ENCODE results near the gene DPY19L1.
"Not testable (repeated sequence)": the region's sequence is repeated elsewhere in the genome, so short reads cannot be mapped to it uniquely, and the experiment has no call there.

Gene DPY19L1

DNA sequence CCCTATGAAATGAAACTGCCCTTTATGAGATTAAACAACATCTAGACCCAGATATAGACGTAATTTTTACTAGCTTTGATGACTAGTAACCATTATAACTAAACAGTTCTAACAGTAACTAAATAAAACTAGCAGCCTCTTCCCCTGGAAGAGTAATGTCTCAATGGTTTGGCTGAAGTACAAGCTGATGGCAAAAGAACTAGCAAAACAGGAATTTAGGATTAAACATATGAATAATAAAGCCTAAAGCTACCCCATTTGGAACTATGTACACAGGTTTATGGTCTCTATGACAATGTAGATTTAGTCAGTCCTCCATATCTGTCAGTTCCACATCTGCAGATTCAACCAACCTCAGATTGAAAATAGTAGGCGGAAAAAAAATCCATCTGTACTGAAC lies 6.4 kb downstream of the DPY19L1 start:
- no peak for DNase-seq

- DNase-seq, result no peak
These were observed 8.0 kb downstream of the DPY19L1 start for GRCh38 chr7:35029311-35029710.

GRCh38 chr7:35026150-35026549 lies 11.1 kb downstream of the DPY19L1 start:
- DNase-seq, result no peak

DNA sequence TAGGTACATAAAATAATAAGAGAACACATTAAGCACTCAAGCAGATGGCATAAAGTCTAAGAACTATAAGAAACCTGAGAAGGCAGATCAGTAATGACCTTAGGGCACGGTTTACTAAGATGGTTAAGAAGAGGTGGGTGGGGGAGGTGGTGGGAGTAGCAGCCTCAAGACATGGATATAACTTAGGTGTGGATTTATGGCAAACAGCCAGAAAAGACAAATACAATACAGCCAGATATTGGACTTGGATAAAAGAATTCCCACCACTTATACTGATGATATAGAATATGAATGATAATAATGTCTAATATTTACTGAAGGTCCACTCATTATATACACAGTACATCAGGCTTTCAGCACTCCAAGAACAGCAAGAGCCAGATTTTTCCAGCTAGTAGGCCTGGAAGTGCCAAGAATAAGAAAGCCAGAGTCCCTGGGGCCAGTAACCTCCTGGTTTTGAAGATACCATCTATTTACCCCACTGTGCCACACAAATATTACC lies 11.9 kb downstream of the DPY19L1 start:
- no peak for DNase-seq

- DNase-seq, result no peak
These were observed 13.0 kb downstream of the DPY19L1 start for GRCh38 chr7:35024298-35024697.

DNA sequence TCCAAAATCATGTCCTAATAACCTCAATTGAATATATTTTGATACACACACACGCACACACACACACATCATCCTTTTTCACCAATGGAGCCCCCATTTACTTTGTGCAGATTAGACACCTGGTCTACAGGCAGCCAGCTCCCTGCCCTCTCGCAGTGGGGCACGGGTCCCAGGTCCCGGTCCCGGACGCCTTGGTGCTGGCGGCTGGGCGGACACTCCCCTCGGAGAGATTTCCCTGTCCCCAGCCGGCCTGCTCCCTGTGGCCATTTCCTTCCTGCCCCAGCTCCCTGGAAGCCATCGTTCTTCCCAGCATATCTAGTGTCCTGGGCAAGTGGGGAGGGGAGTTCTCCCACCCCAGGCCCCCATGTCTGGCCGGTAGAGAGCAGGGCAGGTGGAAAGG lies 14.6 kb downstream of the DPY19L1 start:
- DNase-seq, result no peak

DNA sequence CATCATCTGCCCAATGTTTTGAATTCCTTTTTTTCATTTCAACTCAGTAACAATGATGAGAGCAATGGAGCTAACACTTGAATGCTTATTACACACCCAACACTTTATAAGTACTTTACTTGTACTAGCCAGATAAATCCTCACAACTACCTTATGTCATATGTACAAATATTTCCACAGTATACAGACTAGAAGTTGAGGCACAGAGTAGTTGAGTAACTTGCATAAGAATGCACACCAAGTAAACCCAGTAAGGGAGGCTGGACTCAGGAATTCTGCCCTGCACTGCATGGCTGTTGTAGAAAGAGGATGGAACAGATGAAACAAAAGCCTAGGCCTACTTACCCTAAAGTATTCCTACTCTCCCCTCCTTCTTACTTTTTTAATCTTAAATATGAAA lies 15.8 kb downstream of the DPY19L1 start:
- no peak for DNase-seq

GRCh38 chr7:35019801-35020200 lies 17.5 kb downstream of the DPY19L1 start:
- no peak for DNase-seq

- DNase-seq, result no peak
These were observed 18.0 kb downstream of the DPY19L1 start for GRCh38 chr7:35019179-35019729.

DNA sequence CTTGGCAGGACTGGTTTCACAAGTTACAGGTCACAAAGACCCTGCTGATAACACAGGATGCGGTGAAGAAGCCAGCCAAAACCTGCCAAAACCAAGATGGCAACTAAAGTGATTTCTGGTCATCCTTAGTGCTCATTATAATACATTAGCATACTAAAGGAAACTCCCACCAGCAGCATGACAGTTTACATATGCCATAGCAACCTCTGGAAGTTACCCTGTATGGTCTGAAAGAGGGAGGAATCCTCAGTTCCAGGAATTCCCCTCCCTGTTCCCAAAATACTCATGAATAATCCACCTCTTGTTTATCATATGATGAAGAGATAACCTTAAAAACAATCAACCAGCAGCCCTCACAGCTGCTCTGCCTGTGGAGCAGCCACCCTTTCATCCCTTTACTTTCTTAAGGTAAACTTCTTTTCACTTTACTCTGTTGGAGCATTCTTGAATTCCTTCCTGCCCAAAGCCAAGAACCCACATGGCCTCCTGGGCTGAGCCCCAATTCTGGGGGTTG lies 21.9 kb downstream of the DPY19L1 start:
- no peak for DNase-seq

- DNase-seq, result no peak
These were observed 25.1 kb downstream of the DPY19L1 start for GRCh38 chr7:35012160-35012559.

DNA sequence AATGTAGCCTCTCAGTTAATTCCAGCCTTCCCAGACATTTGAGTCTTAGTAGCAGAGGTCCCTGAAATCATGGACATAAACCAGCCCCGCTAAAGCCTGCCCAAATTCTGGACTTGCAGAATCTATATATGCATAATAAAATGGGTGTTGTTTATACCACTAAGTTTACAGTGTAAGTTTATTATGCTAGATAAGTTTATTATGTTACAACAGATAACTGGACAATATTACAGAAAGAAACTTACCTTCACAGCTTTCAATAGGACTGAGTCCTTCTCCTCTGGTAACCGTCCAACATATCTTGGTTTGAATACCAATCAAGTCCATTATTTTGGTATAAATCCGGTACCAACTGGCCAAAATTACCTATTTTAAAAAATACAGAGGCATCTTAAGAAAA lies 26.2 kb downstream of the DPY19L1 start:
- no peak for DNase-seq

DNA sequence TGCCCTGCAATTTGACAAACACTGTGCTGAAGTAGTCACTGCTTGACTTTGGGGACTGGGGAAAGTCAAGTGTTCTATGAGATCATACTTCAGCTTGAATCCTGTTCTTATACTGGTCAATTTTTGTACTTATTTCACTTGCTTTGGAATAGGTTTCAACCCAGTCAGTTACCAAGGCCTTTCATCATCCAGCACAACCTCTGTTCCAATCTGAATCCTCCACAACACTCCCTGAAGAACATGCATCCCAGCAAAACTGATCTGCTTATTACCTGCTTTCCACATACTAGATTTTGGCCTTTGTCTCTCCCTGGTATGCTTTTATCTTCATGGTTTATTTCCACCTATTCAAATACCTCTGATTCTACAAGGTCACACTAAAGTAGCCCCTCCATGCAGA lies 29.5 kb downstream of the DPY19L1 start:
- no peak for DNase-seq

- no peak for DNase-seq
These were observed 32.7 kb downstream of the DPY19L1 start for GRCh38 chr7:35004531-35005095.

DNA sequence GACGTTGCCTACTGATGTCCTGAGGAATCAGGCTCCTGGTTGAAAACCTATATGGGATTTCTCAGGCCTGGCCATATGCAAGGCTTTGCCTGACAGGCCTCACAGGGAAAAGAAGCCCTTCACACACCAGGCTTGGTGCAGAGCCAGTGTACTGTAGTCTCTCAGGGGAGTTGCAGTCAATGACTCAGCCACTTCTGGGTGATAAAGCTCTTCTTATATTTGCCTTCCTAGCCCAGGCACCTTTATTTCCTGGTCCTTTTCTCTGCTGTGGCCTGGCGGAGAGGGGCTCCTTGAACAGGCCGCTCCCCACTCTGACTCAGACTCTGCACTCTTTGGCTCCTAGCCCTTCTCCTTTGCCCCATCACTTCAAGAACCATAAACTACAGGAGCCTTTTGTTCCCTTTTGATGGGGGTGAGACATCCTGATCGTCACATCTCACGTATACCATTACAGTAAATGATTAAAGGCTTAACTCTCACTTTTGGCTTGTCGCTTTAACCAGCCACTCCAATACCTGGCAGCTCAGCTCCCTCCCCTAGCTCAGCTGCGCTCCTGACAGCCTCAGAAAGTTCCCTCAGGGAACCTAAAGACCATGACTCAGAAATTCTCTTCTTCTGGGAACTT lies 33.5 kb downstream of the DPY19L1 start:
- DNase-seq, result no peak

DNA sequence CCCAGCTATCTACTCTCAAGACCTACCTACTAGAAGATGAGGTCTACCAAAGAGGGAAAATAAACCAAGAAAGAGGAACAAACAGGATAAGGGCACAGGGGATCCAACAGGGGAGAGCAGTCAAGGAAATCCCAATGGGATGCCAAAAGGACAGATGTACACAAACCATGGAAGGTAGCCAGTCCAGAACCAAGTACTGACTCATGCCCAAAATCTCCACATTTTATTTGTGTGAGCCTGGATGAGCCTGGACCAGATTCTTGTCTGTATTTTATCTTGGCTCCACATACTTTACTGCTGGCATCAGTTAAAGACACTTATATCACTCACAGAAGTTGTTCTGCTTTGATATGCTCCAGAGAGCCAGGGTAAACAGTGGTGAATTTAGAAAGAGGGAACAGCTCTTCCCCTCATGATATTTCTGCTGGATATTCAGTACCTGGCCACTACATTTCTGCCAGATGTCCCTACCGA lies 34.1 kb downstream of the DPY19L1 start:
- not testable (repeated sequence) for DNase-seq

GRCh38 chr7:34998335-34998734 lies 39.0 kb downstream of the DPY19L1 start:
- not testable (repeated sequence) for DNase-seq

GRCh38 chr7:34996423-34997090 lies 40.7 kb downstream of the DPY19L1 start:
- not testable (repeated sequence) for DNase-seq

GRCh38 chr7:34995757-34996156 lies 41.5 kb downstream of the DPY19L1 start:
- no peak for DNase-seq

DNA sequence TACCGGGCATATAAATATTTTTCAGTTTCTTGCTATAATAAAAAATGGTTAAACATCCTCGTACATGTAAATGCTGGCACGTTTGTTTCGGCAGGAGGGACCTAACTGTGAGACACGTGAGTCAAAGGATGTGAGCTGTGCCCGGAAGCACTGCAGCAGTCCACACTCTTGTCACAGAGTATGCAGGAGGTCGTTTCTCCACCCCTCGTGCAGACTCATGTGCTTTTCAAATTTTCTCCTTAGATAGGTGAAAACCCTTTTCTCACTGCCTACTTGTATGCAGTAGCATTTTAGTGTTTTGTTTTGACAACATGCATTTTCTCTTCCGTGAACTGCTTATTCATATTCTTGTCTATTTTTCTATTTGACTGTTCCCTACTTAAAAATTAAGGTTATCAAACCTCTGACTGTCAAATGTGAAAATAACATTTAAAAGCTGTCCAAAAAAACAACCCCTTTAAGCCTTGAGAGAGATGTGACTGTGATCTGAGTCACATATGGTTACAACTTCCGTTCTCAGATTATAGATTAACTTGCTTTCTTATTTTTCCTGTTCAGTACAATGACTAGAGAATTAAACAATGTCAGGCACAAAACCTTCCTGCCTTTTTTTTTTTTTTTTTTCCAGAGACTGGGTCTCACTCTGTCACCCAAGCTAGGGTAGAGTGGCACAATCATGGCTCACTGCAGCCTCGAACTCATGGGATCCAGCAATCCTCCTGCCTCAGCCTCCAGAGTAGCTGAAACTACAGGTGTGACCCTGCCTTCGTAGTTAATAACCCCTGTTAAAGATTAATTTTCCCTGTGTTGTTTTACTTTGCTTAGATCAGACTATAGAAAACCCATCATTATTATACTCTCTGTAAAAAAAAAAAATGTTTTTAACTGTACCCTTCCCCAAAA lies 45.1 kb downstream of the DPY19L1 start:
- DNase-seq, result no peak

DNA sequence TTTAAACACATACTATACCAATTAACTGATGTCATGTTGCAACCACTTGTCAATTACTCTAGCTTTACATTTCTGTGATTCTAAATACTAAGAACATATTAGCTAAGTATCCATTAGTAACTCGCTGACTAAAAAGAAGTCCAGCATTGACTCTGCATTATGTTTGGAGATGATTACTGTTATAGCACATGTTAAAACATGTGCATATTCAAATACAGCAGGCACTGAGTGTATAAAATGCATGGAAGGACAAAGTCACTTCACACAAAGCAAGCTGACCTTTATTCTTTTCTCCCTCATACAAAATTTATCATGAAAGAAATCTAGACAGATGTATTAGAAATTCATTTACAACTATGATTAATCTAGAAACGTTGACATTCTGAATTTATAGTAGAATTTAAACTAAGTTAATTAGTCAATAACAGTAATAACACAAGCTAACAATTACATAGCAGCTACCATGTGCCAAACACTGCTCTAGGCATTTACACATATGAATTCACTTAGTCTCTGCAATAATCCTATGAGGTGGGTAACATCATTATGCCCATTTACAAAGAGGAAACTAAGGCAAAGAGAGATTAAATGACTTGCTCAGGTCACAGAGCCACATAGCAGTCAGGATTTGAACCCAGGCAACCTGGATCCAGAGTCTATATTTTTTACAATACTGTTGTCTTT lies 48.7 kb downstream of the DPY19L1 start:
- DNase-seq, result not testable (repeated sequence)

DNA sequence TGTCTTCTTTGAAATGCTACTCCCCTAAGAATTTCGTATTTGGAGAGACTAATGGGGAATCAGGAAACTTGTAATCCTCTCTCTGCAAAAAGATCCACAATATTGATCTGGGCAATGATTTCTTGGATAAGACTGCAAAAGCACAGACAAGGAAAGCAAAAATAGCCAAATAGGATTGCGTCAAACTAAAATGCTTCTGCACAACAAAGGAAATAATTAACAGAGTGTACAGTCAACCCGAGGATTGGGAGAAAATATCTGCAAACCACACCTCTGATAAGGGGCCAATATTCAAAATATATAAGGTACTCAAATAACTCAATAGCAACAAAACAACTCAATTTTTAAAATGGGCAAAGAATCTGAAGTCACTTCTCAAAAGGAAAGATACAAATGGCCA lies 52.1 kb downstream of the DPY19L1 start:
- DNase-seq, result not testable (repeated sequence)

Measured in right hindlimb (tissue), 1 donor.